Measurements from ENCODE around the gene IGFBP3.

The IGFBP3 gene

DNA sequence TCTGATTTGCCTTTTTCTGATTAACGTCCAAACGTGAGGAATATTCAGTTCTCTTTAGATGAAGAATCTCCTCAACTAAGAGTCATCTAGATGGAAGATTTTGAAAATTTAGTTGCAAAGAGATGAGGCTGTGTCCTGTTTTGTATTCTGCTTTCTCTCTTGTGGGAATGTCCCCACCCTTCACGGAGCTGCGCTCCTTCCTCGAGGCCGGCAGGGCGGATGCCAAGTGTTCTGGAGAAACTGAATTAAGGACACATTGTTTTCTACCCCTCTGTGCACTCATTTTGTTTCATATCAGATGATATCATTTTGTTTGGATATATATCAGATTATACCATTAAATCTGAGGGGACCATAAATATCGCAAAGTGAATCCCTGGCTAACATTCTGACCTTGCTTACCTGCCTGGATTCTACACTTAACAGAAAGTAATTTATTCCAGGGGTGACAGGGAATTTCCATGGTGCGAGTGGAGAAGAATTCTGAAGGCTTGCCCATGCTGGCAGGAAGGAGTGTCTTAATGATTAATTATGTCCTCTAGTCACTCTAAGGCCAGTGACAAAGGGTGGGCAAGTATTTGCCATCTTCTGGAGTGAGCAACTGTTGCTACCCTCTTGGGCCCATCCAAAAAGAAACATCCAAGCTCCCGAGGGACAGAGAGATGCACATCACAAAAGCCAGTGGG, 47.9 kb upstream of the IGFBP3 start:
- H3K27ac ChIP-seq (ENCODE audit: low read depth, low read length, poor library complexity, severe bottlenecking): no peak overlapping the region
- H2AFZ ChIP-seq (ENCODE audit: low read length): no peak overlapping the region

DNA sequence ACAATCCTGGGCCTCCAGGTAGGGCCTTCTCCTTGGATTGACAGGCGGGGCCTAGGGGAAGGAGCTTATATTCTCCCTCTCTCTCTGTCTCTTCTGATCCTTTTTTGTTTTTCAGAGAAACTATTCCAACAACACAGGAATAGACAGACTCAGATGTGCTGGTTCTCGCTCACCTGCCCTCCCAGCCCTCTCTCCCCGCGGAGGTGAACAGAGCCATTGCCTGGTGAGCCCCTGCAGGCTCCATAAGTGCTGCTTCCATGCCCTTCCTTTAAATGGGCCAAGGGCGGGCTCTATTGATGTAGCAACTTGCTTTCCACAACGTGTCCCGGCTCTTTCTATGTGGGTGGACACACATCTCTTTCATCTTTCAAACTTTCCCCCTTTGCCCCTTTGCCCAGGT, 47.2 kb upstream of the IGFBP3 start:
- Histone ChIP-seq H3K79me2 (ENCODE audit: insufficient read depth, low read length) (no peaks in the 10 kb centered on the region), H3K9ac (ENCODE audit: low read length) (no peak overlapping the region), H3F3A (ENCODE audit: insufficient read depth, low read length) (no peaks in the 10 kb centered on the region), H3K9me2 (ENCODE audit: low read depth, low read length) (no peaks in the 10 kb centered on the region), H3K27me3 (ENCODE audit: insufficient read depth, low read length) (no peaks in the 10 kb centered on the region), H3K9me3 (ENCODE audit: low read length) (no peaks in the 10 kb centered on the region), H3K4me3 (ENCODE audit: low read depth, low read length, poor library complexity, severe bottlenecking) (no peak overlapping the region), H3K27ac (ENCODE audit: low read depth, low read length, poor library complexity, severe bottlenecking) (no peak overlapping the region), H3K36me3 (ENCODE audit: insufficient read depth, low read length) (no peaks in the 10 kb centered on the region), H2AFZ (ENCODE audit: low read length) (no peak overlapping the region), H3K4me1 (ENCODE audit: insufficient read depth, low read length, severe bottlenecking) (no peaks in the 10 kb centered on the region), H4K20me1 (ENCODE audit: insufficient read depth, low read length) (no peaks in the 10 kb centered on the region), H3K4me2 (ENCODE audit: low read length) (no peak overlapping the region)
- TF ChIP-seq EZH2 (IDR thresholded peaks at IDR 0.05; ENCODE audit: borderline replicate concordance, low read length): no peak
- TF ChIP-seq, protein P1, sequence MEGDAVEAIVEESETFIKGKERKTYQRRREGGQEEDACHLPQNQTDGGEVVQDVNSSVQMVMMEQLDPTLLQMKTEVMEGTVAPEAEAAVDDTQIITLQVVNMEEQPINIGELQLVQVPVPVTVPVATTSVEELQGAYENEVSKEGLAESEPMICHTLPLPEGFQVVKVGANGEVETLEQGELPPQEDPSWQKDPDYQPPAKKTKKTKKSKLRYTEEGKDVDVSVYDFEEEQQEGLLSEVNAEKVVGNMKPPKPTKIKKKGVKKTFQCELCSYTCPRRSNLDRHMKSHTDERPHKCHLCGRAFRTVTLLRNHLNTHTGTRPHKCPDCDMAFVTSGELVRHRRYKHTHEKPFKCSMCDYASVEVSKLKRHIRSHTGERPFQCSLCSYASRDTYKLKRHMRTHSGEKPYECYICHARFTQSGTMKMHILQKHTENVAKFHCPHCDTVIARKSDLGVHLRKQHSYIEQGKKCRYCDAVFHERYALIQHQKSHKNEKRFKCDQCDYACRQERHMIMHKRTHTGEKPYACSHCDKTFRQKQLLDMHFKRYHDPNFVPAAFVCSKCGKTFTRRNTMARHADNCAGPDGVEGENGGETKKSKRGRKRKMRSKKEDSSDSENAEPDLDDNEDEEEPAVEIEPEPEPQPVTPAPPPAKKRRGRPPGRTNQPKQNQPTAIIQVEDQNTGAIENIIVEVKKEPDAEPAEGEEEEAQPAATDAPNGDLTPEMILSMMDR (IDR thresholded peaks at IDR 0.05; ENCODE audit: low read length): no peak

More for the DNA sequence above, 47.9 kb upstream of the IGFBP3 start:
- TF ChIP-seq EZH2 (IDR thresholded peaks at IDR 0.05; ENCODE audit: borderline replicate concordance, low read length): no peak
- TF ChIP-seq, protein P1 (IDR thresholded peaks at IDR 0.05; ENCODE audit: low read length): no peak
- Histone ChIP-seq H3K9me2 (ENCODE audit: low read depth, low read length) (no peaks in the 10 kb centered on the region), H3F3A (ENCODE audit: insufficient read depth, low read length) (no peaks in the 10 kb centered on the region), H3K79me2 (ENCODE audit: insufficient read depth, low read length) (no peaks in the 10 kb centered on the region), H3K4me2 (ENCODE audit: low read length) (no peak overlapping the region), H3K36me3 (ENCODE audit: insufficient read depth, low read length) (no peaks in the 10 kb centered on the region), H3K9ac (ENCODE audit: low read length) (no peak overlapping the region), H3K9me3 (ENCODE audit: low read length) (no peaks in the 10 kb centered on the region), H3K4me3 (ENCODE audit: low read depth, low read length, poor library complexity, severe bottlenecking) (no peak overlapping the region), H3K4me1 (ENCODE audit: insufficient read depth, low read length, severe bottlenecking) (no peaks in the 10 kb centered on the region), H3K27me3 (ENCODE audit: insufficient read depth, low read length) (no peaks in the 10 kb centered on the region), H4K20me1 (ENCODE audit: insufficient read depth, low read length) (no peaks in the 10 kb centered on the region)

DNA sequence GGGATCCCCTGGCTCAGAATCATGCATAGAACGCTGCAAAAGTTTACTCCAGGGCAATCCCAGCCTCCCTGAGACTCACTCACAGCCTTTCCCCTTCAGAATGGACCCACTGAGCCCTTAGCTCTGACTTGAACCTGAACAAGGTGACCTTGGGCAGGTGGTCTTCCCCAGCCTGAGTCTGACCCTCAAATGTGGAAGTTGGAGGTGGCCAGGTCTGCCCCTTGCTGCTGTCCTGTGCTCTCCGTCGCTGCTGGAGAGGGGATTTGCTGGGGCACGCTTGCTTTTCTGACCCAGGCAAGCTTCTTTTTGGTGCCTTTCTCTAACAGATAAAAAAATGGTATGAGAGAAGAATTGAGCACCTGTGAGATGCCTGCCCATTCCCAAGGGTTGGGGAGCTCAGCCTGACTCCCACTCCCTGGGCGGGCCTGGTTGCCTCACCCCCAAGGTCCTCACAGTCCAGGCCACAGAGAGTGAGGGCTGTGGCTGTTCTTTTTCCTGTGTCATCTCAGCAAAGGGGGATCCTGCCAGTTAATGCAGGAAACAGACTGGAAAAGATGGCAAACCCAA, 46.6 kb upstream of the IGFBP3 start:
- Histone ChIP-seq H3K36me3 (ENCODE audit: insufficient read depth, low read length) (no peaks in the 10 kb centered on the region), H3K4me3 (ENCODE audit: low read depth, low read length, poor library complexity, severe bottlenecking) (no peak overlapping the region), H3K27me3 (ENCODE audit: insufficient read depth, low read length) (no peaks in the 10 kb centered on the region), H3K9me2 (ENCODE audit: low read depth, low read length) (no peaks in the 10 kb centered on the region), H2AFZ (ENCODE audit: low read length) (no peak overlapping the region), H4K20me1 (ENCODE audit: insufficient read depth, low read length) (no peaks in the 10 kb centered on the region), H3K27ac (ENCODE audit: low read depth, low read length, poor library complexity, severe bottlenecking) (no peak overlapping the region), H3K4me2 (ENCODE audit: low read length) (no peak overlapping the region), H3K9me3 (ENCODE audit: low read length) (no peaks in the 10 kb centered on the region), H3K9ac (ENCODE audit: low read length) (no peak overlapping the region), H3F3A (ENCODE audit: insufficient read depth, low read length) (no peaks in the 10 kb centered on the region), H3K79me2 (ENCODE audit: insufficient read depth, low read length) (no peaks in the 10 kb centered on the region), H3K4me1 (ENCODE audit: insufficient read depth, low read length, severe bottlenecking) (no peaks in the 10 kb centered on the region)
- no peak for TF ChIP-seq EZH2 (IDR thresholded peaks at IDR 0.05; ENCODE audit: borderline replicate concordance, low read length)
- TF ChIP-seq, protein P1 (IDR thresholded peaks at IDR 0.05; ENCODE audit: low read length): no peak
